ENCODE measurements around the gene TEKT2. TPM values are rescaled to one million over a fixed set of nuclear protein-coding genes. Genes with fewer than 3 reads are reported as not detected.

Gene TEKT2
- total and polyA plus RNA-seq, 8 donors = 1.3 to 17.6 (median 1.7) TPM

GRCh38 chr1:36081926-36082485 is 1.9 kb upstream of the TEKT2 start:
- intact Hi-C loops (cut with DNase I) = no loop called here
- H3K4me3 ChIP-seq = no peak overlapping the region
- no peaks in the 10 kb centered on the region for H3K36me3 ChIP-seq
- no peak overlapping the region for H3K27ac ChIP-seq
- 64 to 80% methylated on average over 3 of the region's 3 CpGs for WGBS, 2 donors
- H3K9me3 ChIP-seq = no peaks in the 10 kb centered on the region
- no peak for TF ChIP-seq CTCF (IDR thresholded peaks at IDR 0.05)
- DNase-seq = no peak
- ATAC-seq = no peak
- no peak for FAIRE-seq
- H3K27me3 ChIP-seq = no peaks in the 10 kb centered on the region
- H3K4me1 ChIP-seq = no peaks in the 10 kb centered on the region

- Histone ChIP-seq H3K9me3 (no peaks in the 10 kb centered on the region), H3K4me3 (no peak overlapping the region), H3K27me3 (no peaks in the 10 kb centered on the region), H3K36me3 (no peaks in the 10 kb centered on the region), H3K4me1 (no peaks in the 10 kb centered on the region), H3K27ac (no peak overlapping the region)
- intact Hi-C loops (cut with DNase I) = no loop called here
- FAIRE-seq (no peak), ATAC-seq (no peak), DNase-seq (no peak)
- no peak for TF ChIP-seq CTCF (IDR thresholded peaks at IDR 0.05)
- WGBS, 2 donors = 87% methylated on average over 13 of the region's 13 CpGs
These were observed 675 bp upstream of the TEKT2 start for GRCh38 chr1:36083219-36083618.

- Histone ChIP-seq H3K4me1 (peaks cover 0 to under 1% (median 0%) of the 10 kb centered on the region in 3 donors), H3K9me3 (no peaks in the 10 kb centered on the region), H3K4me3 (peak overlapping the region; percentile 19 to 61 (median 41)), H3K27me3 (no peaks in the 10 kb centered on the region), H3K36me3 (no peaks in the 10 kb centered on the region), H3K27ac (peak overlapping the region; percentile 42 to 72 (median 66))
- WGBS, 2 donors = 19 to 23% methylated on average over 19 of the region's 19 CpGs
- ATAC-seq (peak; percentile 9 to 35 (median 13)), FAIRE-seq (no peak), DNase-seq (peak in 4 of 6 donors; percentile 45 to 84 (median 60))
- intact Hi-C loops (cut with DNase I) = no loop called here
- peak in 1 of 4 donors; percentile 6 for TF ChIP-seq CTCF (IDR thresholded peaks at IDR 0.05)
These were observed 712 bp downstream of the TEKT2 start for GRCh38 chr1:36084497-36085115.

- intact Hi-C loops (cut with DNase I) = no loop called here
- peak overlapping the region in 3 of 4 donors; percentile 42 to 72 (median 72) for H3K27ac ChIP-seq
- DNase-seq = no peak
- no peak for ATAC-seq
- no peak for TF ChIP-seq CTCF (IDR thresholded peaks at IDR 0.05)
- H3K27me3 ChIP-seq = no peaks in the 10 kb centered on the region
- H3K36me3 ChIP-seq = no peaks in the 10 kb centered on the region
- H3K4me3 ChIP-seq = peak overlapping the region in 1 of 4 donors; percentile 48
- no peaks in the 10 kb centered on the region for H3K9me3 ChIP-seq
- WGBS, 2 donors = 77 to 82% methylated on average over 9 of the region's 9 CpGs
- FAIRE-seq = no peak
- H3K4me1 ChIP-seq = peaks cover 0 to 5% (median 5%) of the 10 kb centered on the region in 3 donors
These were observed 1.2 kb downstream of the TEKT2 start for GRCh38 chr1:36085126-36085525.
